Measurements from ENCODE around the gene PRXL2B.

PRXL2B gene

DNA sequence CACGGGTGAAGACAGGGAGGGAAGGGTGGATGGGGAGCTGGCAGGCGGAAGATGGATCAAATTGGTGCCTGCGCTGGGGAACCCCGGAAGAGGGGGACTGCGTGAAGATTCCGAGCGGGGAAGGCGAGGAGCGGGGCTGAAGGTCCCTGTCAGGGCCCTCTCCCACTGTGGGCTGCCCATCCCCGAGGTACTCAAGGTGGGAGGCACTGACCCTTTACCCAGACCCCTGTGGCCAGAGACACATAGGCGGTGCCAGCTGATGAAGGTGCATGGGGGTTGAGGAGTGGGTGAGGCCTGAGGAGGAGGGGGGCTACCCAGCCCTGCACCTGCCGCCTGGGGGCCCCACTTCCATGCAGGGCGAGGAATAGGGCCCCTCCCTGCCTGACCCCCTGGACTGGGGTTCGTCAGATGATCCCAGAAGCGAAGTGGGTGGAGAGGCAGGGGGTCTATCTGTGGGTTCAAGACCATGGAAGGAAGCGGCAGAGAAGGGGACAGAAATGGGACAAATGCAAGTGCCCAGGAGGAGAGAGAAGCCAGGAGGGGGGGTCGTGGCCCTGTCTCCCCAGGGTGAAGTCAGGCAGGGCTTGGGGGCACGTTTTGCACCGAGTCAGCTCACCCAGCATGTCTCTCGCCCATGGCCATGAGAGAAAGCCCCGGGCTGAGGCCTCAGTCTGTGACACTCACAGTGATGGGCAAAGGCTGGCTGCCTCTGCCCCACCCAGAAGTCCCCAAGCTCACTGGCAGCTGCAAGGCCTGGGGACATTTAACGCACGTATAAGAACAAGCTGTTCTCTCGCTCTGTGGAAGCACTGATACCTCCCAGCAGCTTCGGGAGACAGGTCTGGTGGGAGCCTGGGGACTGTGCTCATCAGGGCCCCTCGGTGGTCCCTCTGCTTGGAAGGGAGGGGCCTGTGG, 53.3 kb downstream of the PRXL2B start:
- no peak for DNase-seq

- no peak for DNase-seq
Measured at GRCh38 chr1:2640626-2641025, 54.0 kb downstream of the PRXL2B start.

Measured in NCI-H1105 (cell line).